Activated CD8-positive, alpha-beta memory T cell treated with anti-CD3 and anti-CD28 coated beads for 36 hours (primary cell): ENCODE measurements around the gene ACR. TPM values are rescaled to one million over a fixed set of nuclear protein-coding genes. Genes with fewer than 3 reads are reported as not detected.

ENCODE experiments used
- CTCF ChIA-PET: fragments of 350-600 bp; sonication (Branson Sonifier 250); formaldehyde crosslinking; loops from one replicate; lab custom pipeline; 2021; ENCODE audit warnings: antibody characterized with exemption; lab: Charles Lee
- POLR2A ChIA-PET: fragments of 350-600 bp; sonication (Branson Sonifier 250); formaldehyde crosslinking; loops from one replicate; lab custom pipeline; 2021; ENCODE audit warnings: antibody characterized with exemption; lab: Charles Lee
- total RNA-seq, 2 experiments: library from RNA; stranded (reverse); gene quantifications; one replicate each; pipeline ENCODE4 v1.2.3, GENCODE V29; 2021

The ACR gene
- not detected for total RNA-seq

DNA sequence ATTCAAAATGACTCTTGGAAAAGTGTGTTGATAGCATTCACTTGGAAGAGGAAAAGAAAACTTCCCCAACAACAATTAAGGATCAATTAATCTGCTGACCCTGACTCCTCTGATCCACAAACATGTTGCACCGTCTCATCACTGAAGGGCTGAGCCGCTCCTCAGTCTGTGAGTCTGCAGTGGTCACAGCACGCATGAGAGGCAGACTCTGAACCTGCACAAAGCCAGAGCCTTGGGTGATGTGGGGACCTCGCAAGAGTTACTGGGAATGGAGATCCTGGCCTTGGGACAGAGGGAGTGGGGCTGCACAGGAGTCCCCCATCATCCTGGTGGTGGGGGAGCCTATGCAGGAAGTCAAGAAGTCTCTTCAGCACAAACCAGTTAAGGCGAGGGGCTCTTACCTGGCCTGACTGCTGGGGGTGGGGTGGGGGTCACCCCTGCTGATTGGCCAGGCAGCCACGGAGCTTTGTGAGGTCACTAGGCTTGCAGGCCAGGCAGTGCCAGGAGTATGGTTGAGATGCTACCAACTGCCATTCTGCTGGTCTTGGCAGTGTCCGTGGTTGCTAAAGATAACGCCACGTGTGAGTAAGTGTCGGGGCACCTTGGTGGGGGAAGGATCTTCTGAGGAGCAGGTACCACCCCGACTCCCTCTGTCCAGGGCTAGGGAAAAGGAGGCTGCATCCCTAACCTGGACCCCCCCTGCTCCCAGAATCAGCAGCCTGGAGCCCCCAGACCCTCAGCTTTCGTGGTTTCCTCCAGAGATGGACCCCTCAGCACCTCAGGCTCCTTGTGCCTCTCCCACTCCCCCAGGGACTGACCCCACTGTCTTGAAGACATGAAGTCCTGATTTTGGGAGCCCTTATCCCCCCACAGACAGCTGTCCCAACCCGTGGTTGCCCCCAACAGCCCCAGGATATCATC lies at the start of gene ACR:
Gene ACR, plus strand, starts transcription at position 477 of the 921 bp plus-strand sequence. Its CDS starts 32 bp downstream, at position 509.
- CTCF ChIA-PET, result no interaction called here

DNA sequence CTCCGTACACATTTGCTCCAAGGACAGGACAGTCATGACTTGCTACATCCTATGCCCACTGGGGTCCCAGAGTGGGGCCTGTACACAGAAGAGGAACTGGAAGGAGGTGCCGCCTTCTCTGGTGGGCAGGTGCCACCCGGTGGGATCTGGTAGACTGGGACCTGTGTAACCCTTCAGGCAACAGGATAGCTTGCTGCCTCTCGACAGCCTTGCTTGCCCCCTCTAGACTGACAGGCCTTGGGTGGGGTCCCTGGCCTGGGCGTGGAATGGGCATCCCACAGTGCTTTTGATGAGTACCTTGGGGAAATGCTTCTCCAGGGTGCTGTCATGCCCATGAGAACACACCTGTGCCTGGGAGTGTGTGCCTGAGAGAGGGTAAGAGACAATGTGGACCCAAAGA lies 49.6 kb upstream of the ACR start:
- ChIA-PET CTCF (no interaction called here), POLR2A (no interaction called here)

More for the DNA sequence above, at the start of gene ACR:
- POLR2A ChIA-PET, result no interaction called here

DNA sequence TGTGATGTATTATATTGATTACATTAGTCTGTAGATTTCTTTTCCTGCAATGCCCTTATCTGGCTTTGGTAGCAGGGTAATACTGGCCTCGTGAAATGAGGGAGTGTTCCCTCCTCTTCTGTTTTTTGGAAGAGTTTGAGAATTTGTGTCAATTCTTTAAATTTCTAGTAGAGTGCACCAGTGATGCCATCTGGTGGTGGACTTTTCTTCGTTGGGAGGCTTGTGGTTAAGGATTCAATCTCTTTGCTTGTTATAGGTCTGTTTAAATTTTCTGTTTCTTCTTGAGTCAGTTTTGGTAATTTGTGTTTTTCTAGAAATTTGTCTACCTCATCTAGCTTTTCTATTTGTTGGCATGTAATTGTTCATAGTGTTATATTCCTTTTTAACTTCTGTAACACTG lies 46.5 kb upstream of the ACR start:
- ChIA-PET POLR2A (no interaction called here), CTCF (interaction anchor here (0.6 to 1.3 kb wide), 2 partner anchors 27 to 110 kb away, joined by 3 read pairs; no protein-coding TSS in a partner anchor)

DNA sequence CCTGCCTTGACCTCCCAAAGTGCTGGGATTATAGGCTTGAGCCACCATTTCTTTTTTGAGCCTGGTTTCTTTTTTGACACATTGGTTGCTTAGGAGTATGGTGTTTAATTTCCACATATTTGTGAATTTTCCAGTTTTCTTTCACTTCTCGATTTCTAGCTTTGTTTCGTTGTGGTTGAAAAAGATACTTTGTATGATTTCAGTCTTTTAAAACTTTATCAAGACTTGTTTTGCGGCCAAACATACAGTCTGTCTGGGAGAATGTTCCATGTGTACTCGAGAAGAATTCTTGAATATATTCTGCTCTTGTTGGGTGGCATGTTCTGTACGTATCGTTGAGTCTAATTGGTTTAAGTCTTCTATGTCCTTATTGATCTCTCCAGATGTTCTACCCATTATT lies 44.5 kb upstream of the ACR start:
- CTCF ChIA-PET, result interaction anchor here (1.2 kb wide), 1 partner anchor 39 kb away, joined by 4 read pairs; no protein-coding TSS in a partner anchor
- POLR2A ChIA-PET, result no interaction called here

DNA sequence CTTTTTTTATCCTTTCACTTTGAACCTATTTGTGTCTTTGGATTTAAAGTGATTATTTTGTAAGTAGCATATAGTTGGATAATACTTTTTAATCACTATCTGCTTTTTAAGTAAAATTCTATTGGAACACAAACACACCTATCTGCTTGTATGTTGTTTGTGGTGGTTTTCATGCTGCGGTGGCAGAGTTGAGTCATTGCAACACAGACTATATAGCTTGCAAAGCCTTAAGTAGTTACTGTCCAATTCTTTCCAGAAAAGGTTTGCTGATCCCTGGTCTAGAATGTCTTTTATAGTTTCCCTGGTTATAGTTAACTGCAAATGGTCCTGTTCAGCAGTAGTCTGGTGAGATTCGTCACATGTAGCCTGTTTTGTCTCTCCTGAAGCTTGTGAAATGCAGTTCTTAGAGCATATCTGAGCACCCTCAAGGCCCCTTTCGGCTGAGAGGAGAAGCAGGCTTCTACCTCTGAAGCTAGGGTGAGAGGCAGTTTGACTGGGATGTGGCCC lies 43.9 kb upstream of the ACR start:
- ChIA-PET CTCF (no interaction called here), POLR2A (no interaction called here)

DNA sequence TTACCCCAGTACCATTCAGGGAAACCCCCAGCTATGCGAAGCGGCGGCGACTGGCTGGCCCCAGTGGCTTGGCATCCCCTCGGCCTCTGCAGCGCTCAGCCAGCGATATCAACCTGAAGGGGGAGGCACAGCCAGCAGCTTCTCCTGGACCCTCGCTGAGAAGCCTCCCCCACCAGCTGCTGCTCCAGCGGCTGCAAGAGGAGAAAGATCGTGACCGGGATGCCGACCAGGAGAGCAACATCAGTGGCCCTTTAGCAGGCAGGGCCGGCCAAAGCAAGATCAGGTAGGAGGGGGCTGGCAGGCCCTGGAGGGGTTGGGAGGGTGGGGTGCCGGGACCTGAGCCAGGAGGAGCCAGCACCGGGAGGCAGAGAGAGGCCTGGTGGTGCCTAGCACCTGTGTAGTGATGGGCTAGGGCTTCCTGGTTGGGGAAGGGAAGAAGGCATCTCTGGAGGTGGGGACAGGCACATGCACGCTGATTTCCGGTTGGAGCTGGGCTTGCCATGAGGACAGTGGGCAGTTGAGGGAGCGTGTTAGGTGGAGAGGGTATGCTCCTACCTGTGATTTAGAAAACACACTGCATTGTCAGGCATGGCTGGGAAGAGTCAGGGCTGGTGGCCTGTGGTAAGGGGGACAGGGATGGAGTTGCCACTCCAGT lies 43.1 kb upstream of the ACR start:
- POLR2A ChIA-PET, result no interaction called here
- CTCF ChIA-PET, result no interaction called here

DNA sequence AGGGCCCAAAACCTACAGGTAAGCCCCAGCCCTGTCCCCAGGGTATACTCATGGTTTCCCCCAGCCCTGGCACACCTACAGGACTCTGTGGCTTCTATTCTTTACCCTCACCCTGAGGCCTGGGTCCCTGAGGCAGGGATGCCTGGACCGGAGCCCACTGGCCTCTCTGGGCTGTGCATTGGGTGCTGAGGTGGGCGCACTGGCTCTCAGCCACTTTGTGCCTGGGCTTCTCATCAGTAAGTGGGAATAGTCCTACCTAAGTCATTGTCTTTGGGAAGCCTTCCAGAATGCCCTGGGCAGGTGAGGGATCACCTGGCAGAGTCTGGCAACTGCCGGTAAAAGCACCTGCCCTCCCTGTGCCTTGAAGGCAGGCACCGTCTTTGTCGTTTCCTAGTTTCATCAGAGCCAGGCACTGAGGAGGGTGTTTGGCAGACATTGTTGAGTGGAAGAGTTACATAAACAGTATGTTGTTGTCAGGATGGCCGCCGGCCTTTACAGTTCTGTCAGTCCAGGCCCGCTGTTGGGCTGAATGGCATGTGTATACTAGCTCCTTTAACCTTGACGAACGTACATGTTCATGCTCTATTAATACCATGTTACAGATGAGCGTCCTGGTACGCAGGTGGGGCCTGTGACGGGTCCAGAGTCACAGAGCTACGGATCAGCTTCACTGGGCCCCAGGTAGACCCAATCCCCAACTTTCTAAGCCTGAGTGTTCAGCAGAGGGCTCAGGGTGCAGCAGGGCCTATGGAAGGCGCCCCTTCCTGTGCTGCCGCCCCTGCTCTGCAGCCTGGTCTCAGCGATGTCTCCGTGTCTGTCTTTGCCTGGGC lies 42.4 kb upstream of the ACR start:
- POLR2A ChIA-PET, result no interaction called here
- CTCF ChIA-PET, result no interaction called here

DNA sequence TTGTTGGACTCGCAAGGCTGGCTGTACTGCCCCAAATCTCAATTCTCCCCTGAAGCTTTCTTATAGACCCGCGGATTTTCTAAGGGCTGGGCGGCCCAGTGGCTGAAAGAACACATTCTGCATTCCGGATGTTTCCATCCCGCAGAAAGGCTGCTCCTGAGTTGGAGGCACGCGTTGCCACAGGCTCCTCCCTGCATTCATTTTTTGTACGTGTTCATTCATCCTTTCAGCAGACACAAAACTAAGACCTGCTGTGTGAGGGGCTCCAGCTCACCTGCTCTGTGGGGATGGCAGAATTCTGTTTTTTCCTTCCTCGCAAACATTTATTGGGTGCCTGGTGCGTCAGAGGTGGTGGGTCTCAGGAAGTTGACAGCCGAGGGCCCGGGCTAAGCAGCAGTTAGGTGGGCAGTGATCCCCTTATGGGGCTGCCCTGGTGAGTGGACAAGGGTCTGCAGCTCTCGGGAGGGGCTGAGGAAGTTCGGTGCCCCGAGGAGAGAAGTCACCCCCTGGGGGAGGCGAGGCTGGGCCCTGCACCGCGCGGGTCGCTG lies 41.7 kb upstream of the ACR start:
- ChIA-PET CTCF (no interaction called here), POLR2A (no interaction called here)

DNA sequence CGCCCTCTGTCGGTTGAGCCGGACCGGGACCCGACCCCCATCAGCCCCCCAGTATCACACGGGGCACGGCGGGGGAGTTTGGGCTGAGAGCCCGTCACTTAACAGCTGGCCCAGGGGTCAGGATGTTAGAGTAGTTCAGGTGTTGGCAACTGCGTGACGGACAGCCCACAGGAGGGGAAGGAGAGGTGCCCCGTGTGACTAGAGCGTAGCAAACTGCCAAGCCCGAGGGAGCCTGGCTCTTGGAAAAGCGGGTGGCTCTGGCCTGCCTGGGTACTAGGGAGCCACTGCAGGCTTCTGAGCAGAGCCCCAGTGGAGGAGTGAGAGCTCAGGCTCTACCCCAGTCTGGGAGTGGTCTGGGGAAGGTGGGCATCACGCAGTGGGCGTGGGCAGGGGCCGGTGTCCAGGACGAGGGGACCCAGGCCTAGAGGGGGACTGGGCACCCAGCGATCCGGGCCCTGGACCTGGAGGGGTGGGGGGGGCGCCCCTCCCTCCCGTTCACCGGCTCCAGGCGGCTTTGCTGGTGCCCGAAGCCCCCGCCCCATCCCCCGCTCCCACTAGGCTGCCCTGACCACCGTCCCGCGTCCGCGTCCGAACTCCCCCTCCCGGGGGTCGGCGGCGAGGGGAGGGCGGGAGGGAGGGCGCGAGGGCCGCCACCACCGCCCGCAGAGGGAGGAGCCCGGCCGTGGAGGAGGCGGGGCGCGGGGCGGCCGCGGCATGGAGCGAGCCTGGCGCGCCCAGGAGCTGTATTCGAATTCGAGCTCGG lies 41.0 kb upstream of the ACR start:
- CTCF ChIA-PET, result no interaction called here
- POLR2A ChIA-PET, result no interaction called here

DNA sequence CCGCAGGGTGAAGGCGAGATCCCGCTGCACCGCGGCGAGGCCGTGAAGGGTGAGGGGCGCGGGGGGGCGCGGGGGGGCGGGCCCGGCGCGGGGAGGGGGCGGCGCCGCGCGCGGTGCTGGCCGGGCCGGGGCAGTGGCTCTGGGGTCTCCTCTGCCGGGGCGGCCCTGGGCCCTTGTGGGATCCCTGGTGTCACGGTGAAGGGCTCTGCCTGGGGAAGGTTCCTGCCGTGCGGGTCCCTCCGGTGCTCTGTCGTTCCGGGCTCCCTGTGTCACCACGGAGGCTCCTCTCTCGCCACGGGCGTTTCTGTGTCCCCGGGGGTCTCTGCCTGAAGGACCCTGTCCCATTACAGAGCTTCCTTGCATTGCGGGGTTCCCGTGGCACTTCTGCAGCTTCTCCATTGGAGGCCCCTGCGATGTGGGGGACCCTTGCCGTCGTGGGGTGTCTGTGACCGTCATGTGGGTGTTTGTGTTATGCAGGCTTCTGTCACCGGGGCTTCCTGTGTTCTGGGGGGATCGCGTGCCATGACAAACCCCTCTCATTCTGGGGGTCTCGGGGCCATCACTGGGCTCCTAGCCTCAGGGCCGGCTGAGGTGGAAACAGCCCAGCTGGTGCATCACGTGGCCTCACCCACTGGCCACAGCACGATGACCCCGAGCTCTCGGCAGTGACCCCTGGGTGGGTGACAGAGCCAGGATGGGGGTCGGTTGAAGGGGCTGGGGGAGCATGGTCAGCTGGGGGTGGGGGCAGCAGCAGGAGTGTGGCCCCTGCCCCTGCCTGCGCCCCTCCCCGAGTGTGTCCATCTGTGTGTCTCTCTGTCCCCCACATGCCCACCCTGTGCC lies 40.1 kb upstream of the ACR start:
- CTCF ChIA-PET, result interaction anchor here (0.6 kb wide), 1 partner anchor 472 kb away, joined by 3 read pairs; no protein-coding TSS in a partner anchor
- POLR2A ChIA-PET, result interaction anchor here (0.6 kb wide), 1 partner anchor 455 kb away, joined by 3 read pairs; no protein-coding TSS in a partner anchor

DNA sequence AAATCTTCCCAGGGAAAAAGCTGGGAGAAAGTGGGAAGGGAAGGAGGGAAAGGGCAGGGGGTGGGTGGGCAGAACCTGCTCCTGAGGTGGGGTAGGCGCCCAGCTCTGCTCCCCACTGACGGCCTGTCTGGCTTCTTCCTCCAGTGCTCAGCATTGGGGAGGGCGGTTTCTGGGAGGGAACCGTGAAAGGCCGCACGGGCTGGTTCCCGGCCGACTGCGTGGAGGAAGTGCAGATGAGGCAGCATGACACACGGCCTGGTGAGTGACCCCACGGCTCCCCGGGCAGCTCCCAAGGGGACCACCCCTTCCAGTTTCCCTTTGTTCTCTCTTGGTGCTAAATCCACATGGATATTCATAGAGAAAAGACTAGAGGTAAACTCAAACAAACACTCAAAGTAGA lies 39.5 kb upstream of the ACR start:
- POLR2A ChIA-PET, result no interaction called here
- CTCF ChIA-PET, result no interaction called here

DNA sequence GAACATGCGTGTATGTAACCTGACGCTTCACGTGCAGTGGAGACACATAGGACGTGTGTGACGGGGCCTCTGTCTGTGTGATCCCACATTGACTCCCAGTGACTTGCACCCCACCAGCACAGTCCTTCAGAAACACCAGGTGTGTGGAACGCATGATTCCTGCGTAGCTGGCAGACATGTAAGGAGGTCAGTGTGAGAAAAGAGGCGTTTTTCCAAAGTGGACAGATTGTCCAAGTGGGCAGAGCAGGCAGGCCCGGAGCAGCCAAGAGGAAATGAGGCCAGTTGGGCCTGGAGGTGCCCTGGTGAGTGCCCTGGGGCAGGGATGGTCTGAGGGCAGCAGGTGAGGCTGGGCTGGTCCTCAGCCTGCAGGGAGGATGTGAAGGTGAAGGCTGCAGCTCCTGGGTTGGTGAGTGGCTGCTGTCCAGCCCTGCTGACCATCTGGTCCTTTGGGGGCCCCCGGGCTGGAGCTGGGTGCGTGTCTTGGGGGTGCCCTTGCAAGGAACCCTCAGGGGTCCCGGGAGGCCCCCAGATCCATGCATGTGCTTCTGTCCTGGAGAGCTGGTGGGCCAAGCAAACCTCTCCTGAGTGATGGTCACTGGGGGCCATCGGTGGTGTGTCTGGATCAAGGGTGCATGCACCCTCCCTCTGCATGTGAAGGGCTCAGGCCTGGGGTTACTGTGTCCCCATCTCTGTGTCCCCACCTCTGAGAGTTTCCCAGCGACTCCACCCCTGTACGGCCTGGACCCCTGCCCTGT lies 38.8 kb upstream of the ACR start:
- CTCF ChIA-PET, result interaction anchor here (0.6 kb wide), 1 partner anchor 32 kb away, joined by 3 read pairs; no protein-coding TSS in a partner anchor
- POLR2A ChIA-PET, result interaction anchor here (1.1 kb wide), 1 partner anchor 15 kb away, joined by 3 read pairs; no protein-coding TSS in a partner anchor

DNA sequence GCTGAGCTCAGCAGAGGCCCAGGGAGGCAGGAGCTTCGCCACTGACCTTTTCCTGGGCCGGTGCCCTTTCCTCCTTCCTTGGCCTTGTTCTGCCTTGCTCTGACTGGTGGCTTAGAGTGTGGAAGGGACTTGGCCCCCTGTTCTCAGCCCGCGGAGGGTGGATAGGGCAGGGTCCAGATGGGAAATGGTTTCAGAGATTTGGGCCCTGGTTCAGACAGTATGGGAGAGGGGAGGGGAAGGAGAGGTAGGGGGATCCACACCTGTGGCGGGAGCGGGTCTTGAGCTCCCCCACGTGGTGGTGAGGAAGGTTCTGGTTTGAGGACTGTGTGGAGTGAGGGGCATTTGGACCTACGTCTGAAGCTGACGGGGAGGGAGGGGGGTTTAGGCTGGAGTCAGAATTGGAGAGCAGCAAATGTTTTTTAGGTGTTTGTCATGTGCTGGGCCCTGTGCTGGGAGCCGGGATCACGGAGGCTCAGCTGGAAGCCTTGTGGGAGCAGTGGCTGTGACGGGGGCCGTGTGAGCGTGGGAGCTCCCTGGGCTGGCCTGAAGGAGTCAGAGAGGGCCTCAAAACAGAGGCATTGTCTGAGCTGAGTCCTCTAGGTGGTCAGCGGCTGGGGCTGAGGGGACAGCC lies 38.1 kb upstream of the ACR start:
- POLR2A ChIA-PET, result interaction anchor here (1.1 kb wide), 1 partner anchor 15 kb away, joined by 3 read pairs; no protein-coding TSS in a partner anchor
- CTCF ChIA-PET, result interaction anchor here (0.6 kb wide), 1 partner anchor 31 kb away, joined by 3 read pairs; no protein-coding TSS in a partner anchor

DNA sequence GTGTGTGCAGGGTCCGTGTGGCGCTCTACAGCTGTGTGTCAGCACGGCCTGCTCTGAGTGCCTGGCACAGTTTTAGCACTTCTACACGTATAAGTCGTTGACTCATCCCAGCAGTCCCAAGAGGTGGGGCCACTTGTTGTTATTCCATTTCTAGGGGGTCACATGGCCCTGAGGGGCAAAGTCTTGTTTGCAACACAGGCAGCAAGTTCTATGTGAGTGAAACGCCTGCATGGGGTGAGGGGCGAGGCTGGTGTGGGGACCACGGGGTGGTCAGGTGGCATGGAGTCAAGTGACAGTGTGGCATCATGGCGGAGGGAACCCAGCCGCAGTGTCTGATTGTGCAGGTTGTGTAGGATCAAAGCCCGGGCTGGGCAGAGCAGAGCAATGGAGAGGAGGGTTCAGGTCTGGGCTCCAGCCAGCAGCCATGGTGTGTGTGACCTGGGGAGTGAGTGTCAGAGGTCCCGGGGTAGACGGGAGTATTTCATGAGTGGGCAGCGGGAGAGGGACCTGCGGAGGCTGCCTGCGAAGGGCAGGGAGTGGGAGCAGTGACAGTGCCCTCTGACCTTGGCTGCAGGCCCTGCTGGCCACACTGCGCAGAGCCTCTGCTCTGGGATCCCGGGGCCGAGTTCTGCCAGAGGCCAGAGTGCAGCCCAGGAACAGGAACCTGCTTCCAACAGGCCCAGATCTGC lies 37.5 kb upstream of the ACR start:
- CTCF ChIA-PET, result no interaction called here
- POLR2A ChIA-PET, result interaction anchor here (1.1 kb wide), 1 partner anchor 16 kb away, joined by 3 read pairs; no protein-coding TSS in a partner anchor

DNA sequence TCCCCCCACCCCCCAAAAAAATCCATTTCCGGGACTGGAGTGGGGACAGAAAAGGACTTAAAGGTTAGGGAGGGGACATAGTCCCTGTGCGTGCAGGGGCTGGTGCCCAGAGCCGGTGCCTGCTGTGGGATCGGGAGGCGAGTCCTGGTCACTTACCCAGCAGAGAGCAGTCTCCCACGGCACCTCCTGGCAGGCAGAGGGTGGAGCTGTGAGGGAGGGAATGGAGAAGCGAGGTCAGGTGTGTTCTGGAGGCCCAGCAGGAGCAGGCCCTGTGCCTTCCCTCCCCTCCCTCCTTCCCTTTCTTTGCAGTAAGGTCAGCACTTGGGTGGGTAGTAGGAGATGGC lies 37.0 kb upstream of the ACR start:
- POLR2A ChIA-PET, result no interaction called here
- CTCF ChIA-PET, result no interaction called here
